Measurements from ENCODE around the gene APH1A.
A peak's percentile ranks its signal among the peaks of the same experiment; 100 is the strongest.
"Not testable (repeated sequence)": the region's sequence is repeated elsewhere in the genome, so short reads cannot be mapped to it uniquely, and the experiment has no call there.

APH1A gene

GRCh38 chr1:150267896-150268295, 920 bp downstream of the APH1A start:
- DNase-seq = no peak

- DNase-seq = no peak
These were observed 5.3 kb downstream of the APH1A start for GRCh38 chr1:150263549-150263948.

DNA sequence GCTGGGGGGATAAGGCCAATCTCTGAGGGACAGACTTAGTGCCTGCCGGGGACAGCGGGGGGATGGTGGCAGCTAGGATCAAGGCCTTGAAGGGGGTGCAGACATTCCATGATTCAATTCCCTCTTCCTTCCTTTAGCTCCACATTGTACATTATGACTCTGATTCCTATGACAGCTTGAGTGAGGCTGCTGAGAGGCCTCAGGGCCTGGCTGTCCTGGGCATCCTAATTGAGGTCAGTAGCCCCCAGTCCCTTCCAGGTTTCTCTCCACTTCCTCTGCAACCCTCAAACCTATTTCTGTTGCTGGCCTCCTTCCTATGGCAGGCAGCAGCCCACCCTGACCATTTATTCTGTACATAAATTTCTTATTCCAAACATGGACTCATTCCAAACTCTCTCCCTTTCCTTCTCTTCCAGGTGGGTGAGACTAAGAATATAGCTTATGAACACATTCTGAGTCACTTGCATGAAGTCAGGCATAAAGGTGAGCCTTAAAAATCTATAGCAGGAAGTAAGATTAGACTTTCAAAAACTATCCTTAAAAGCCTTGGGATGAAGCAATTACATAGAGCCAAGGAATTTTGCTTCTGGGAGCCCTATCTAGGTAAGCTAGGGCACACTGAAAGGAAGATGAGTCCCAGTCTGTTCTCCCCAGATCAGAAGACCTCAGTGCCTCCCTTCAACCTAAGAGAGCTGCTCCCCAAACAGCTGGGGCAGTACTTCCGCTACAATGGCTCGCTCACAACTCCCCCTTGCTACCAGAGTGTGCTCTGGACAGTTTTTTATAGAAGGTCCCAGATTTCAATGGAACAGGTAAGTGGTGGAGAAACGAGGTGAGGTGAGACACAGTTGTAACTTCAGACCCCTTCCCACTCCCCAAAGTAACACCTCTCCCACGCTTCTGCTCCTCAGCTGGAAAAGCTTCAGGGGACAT, 6.2 kb downstream of the APH1A start:
- DNase-seq = no peak

- DNase-seq = no peak
These were observed 7.4 kb downstream of the APH1A start for GRCh38 chr1:150261367-150261766.

GRCh38 chr1:150259758-150260669, 8.8 kb downstream of the APH1A start:
- DNase-seq = no peak

GRCh38 chr1:150259217-150259616, 9.6 kb downstream of the APH1A start:
- DNase-seq = no peak

DNA sequence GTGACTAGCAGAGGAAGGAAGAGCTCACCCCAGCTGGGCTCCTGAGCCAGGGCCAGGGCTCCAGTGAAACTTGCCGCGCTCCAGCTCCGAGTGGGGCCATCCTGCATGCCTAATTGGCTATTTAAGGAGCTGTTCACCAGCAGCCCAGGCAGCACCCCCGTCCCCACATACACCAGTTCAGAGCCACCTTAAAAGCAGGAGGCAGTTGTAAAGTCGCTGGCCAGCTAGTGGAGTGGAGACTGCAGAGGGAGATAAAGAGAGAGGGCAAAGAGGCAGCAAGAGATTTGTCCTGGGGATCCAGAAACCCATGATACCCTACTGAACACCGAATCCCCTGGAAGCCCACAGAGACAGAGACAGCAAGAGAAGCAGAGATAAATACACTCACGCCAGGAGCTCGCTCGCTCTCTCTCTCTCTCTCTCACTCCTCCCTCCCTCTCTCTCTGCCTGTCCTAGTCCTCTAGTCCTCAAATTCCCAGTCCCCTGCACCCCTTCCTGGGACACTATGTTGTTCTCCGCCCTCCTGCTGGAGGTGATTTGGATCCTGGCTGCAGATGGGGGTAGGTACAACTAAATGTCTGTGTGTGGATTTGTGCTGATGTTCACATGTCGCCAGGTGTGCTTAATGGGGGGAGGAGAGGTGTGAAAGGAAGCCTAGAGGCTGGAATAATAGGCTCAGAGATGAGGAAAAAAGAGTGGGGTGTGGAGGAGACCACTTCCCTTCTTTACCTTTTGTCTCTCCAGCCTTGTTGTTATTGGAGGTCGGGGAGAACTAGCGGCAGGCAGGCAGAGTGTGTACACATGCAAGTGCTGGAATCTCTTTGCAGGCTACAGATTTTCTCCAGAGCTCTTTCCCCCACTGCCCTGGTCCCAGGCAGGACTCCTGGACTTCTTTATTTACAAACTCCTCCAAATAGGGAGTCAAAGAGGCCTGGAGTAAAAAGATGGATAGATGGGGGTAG, 10.9 kb downstream of the APH1A start, which contains the start of gene CA14:
TSS of gene CA14 (plus strand) at position 151 of the 962 bp plus-strand sequence. CDS start at position 506, 355 bp downstream.
- DNase-seq = no peak

GRCh38 chr1:150256554-150257341, 12.1 kb downstream of the APH1A start:
- no peak for DNase-seq

DNA sequence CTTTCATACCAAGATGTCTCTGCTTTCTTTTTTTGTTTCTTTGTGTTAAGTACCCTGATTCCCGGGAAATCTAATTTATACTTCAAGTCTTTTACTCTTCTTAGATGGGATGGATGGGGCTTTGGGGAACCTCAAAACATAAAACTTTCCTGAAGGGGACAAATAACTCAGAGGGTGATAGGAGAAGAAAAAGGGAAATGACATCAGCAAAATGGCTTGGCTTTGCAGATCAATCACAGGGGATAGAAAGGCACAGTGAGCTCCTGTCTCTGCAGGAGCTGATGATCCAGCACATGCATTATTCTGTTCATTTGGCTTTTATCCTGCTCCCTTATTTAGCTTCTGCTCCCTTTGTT, 12.6 kb downstream of the APH1A start:
- no peak for DNase-seq

- no peak for DNase-seq
These were observed 18.9 kb downstream of the APH1A start for GRCh38 chr1:150249936-150250335.

DNA sequence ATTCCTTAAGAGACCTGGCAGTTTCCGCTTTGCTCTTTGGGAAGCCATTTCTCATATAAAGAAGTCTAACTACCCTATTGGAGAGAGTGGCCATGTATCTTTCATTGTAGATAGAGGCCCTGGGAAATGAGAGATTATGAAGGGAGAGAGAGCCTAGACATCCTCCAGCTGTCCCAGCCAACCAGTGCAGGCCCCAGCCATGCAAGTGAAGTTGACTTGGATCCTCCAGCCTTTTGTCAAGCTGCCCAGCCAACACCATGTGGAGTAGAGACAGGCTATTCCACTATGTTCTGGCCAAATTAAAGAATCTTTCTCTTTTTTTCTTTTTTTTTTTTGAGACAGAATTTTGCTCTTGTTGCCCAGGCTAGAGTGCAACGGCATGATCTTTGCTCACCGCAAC, 25.8 kb downstream of the APH1A start:
- no peak for DNase-seq

DNA sequence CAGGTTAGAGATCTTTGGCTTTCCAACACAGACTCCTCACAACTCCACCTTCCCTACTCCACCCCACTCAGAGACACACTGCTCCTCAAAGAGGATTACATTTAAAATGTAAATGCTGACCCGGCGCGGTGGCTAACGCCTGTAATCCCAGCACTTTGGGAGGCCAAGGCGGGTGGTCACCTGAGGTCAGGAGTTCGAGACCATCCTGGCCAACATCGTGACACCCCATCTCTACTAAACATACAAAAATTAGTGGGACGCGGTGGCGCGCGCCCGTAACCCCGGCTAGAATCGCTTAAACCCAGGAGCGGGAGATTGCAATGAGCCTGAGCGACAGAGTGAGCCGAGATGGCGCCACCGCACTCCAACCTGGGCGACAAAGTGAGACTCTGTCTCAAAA, 31.1 kb downstream of the APH1A start:
- DNase-seq = no peak

- DNase-seq = not testable (repeated sequence)
These were observed 31.6 kb downstream of the APH1A start for GRCh38 chr1:150237176-150237575.

DNA sequence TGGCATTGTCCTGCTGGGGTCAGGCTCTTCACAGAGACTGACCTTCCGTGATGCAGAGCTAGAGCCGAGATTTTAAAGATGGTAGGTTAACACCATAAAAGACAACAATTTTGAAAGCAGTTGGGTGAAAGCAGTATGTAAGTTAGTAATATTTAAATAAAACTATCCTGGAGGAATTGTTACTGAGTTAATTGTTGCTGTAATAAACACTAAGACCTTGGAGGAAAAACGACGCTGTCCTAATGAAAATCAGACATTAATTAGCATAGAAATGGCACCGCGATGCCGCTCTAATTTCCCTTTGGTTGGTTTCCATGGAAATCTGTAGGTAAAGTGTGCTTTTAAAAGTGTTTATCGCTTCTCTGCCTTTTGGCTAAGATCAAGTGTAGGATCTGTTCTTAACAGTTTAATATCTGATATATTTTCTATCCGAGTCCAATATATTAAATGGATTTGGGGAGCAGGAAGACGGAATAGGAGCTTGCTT, 32.2 kb downstream of the APH1A start:
- DNase-seq = no peak

- peak; percentile 34 for DNase-seq
These were observed 32.8 kb downstream of the APH1A start, which contains the start of gene ANP32E for GRCh38 chr1:150235852-150236613. Gene ANP32E (minus strand): TSS chr1:150236112. CDS start chr1:150235786, 326 bp downstream.

GRCh38 chr1:150235294-150235851, 33.4 kb downstream of the APH1A start:
- DNase-seq = no peak

- DNase-seq = no peak
These were observed 34.1 kb downstream of the APH1A start for GRCh38 chr1:150234566-150235293.

- DNase-seq = no peak
These were observed 34.6 kb downstream of the APH1A start for GRCh38 chr1:150234309-150234565.

All from cortex of kidney (tissue), 1 donor.